Subcutaneous adipose tissue (tissue), 4 donors: ENCODE data around the gene ARSJ. TPM values are rescaled to one million over a fixed set of nuclear protein-coding genes. Genes with fewer than 3 reads are reported as not detected.

Source experiments
- CTCF ChIP-seq: fragments of 450-650 bp; IDR thresholded peaks from one replicate; pipeline ENCODE4 v1.5.1; 2016; ENCODE audit warnings: low read depth, mild to moderate bottlenecking, control low read depth, antibody characterized with exemption, moderate library complexity
- total RNA-seq, 4 donors: library from RNA; depleted of rRNA; stranded (reverse); fragments of >200 nt; gene quantifications; one replicate each; pipeline ENCODE4 v1.1.0, GENCODE V29; 2016

ARSJ gene
- total RNA-seq, 4 donors from 2014 or later, result 0.75 to 1.2 (median 1.0) TPM

- TF ChIP-seq CTCF, result no peak
Measured at GRCh38 chr4:113998079-113998478, 18.6 kb upstream of the ARSJ start.

- TF ChIP-seq CTCF, result no peak
Measured at GRCh38 chr4:113997206-113997605, 17.8 kb upstream of the ARSJ start.

GRCh38 chr4:113996599-113997177 is 17.2 kb upstream of the ARSJ start:
- no peak for TF ChIP-seq CTCF

- no peak for TF ChIP-seq CTCF
Measured at GRCh38 chr4:113993887-113994286, 14.4 kb upstream of the ARSJ start.

GRCh38 chr4:113990886-113991285 is 11.4 kb upstream of the ARSJ start:
- TF ChIP-seq CTCF, result no peak

GRCh38 chr4:113987382-113987941 is 8.0 kb upstream of the ARSJ start:
- TF ChIP-seq CTCF, result no peak

GRCh38 chr4:113982181-113982580 is 2.7 kb upstream of the ARSJ start:
- no peak for TF ChIP-seq CTCF
